Occipital lobe (tissue), 2 donors: ENCODE data around the gene FOXK2. TPM values are rescaled to one million over a fixed set of nuclear protein-coding genes. Genes with fewer than 3 reads are reported as not detected.
"Not testable (repeated sequence)": the region's sequence is repeated elsewhere in the genome, so short reads cannot be mapped to it uniquely, and the experiment has no call there.

Experiments
- DNase-seq: peaks from one replicate; lab custom pipeline; 2025; lab: John Stamatoyannopoulos, UW
- total RNA-seq: library from RNA; depleted of rRNA; stranded (reverse); fragments of >200 nt; gene quantifications from one replicate; pipeline ENCODE4 v1.2.3, GENCODE V29; 2014

Gene FOXK2
- total RNA-seq, 1 donor from 2014 or later: 41.2 TPM

GRCh38 chr17:82531431-82531881 lies 11.9 kb downstream of the FOXK2 start:
- DNase-seq: no peak

GRCh38 chr17:82534401-82534812 lies 14.9 kb downstream of the FOXK2 start:
- no peak for DNase-seq

GRCh38 chr17:82536512-82537201 lies 17.1 kb downstream of the FOXK2 start:
- DNase-seq: no peak

- DNase-seq: not testable (repeated sequence)
Observed at GRCh38 chr17:82537228-82537627, 17.7 kb downstream of the FOXK2 start.

- DNase-seq: not testable (repeated sequence)
Observed at GRCh38 chr17:82539076-82539475, 19.5 kb downstream of the FOXK2 start.

GRCh38 chr17:82542439-82542838 lies 22.9 kb downstream of the FOXK2 start:
- DNase-seq: no peak

GRCh38 chr17:82544431-82545070 lies 25.0 kb downstream of the FOXK2 start:
- DNase-seq: no peak

- DNase-seq: no peak
Observed at GRCh38 chr17:82545071-82545462, 25.5 kb downstream of the FOXK2 start.

- no peak for DNase-seq
Observed at GRCh38 chr17:82547981-82548380, 28.4 kb downstream of the FOXK2 start.

GRCh38 chr17:82548681-82549303 lies 29.3 kb downstream of the FOXK2 start:
- DNase-seq: no peak

- no peak for DNase-seq
Observed at GRCh38 chr17:82551779-82552457, 32.4 kb downstream of the FOXK2 start.

- no peak for DNase-seq
Observed at GRCh38 chr17:82552580-82552979, 33.0 kb downstream of the FOXK2 start.

GRCh38 chr17:82553210-82553930 lies 33.8 kb downstream of the FOXK2 start:
- no peak for DNase-seq

- not testable (repeated sequence) for DNase-seq
Observed at GRCh38 chr17:82557510-82557909, 38.0 kb downstream of the FOXK2 start.

- DNase-seq: no peak
Observed at GRCh38 chr17:82559566-82560251, 40.2 kb downstream of the FOXK2 start.

- no peak for DNase-seq
Observed at GRCh38 chr17:82560252-82560642, 40.7 kb downstream of the FOXK2 start.

- DNase-seq: no peak
Observed at GRCh38 chr17:82560802-82561428, 41.4 kb downstream of the FOXK2 start.

GRCh38 chr17:82561429-82562035 lies 42.0 kb downstream of the FOXK2 start:
- DNase-seq: no peak

GRCh38 chr17:82562718-82563220 lies 43.2 kb downstream of the FOXK2 start:
- not testable (repeated sequence) for DNase-seq

- no peak for DNase-seq
Observed at GRCh38 chr17:82563318-82563717, 43.8 kb downstream of the FOXK2 start.
